ENCODE data around the gene GALNT14.

Gene GALNT14

GRCh38 chr2:31141443-31142085, 3.3 kb upstream of the GALNT14 start:
- TF ChIP-seq, protein P1, sequence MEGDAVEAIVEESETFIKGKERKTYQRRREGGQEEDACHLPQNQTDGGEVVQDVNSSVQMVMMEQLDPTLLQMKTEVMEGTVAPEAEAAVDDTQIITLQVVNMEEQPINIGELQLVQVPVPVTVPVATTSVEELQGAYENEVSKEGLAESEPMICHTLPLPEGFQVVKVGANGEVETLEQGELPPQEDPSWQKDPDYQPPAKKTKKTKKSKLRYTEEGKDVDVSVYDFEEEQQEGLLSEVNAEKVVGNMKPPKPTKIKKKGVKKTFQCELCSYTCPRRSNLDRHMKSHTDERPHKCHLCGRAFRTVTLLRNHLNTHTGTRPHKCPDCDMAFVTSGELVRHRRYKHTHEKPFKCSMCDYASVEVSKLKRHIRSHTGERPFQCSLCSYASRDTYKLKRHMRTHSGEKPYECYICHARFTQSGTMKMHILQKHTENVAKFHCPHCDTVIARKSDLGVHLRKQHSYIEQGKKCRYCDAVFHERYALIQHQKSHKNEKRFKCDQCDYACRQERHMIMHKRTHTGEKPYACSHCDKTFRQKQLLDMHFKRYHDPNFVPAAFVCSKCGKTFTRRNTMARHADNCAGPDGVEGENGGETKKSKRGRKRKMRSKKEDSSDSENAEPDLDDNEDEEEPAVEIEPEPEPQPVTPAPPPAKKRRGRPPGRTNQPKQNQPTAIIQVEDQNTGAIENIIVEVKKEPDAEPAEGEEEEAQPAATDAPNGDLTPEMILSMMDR (IDR thresholded peaks at IDR 0.05): no peak

DNA sequence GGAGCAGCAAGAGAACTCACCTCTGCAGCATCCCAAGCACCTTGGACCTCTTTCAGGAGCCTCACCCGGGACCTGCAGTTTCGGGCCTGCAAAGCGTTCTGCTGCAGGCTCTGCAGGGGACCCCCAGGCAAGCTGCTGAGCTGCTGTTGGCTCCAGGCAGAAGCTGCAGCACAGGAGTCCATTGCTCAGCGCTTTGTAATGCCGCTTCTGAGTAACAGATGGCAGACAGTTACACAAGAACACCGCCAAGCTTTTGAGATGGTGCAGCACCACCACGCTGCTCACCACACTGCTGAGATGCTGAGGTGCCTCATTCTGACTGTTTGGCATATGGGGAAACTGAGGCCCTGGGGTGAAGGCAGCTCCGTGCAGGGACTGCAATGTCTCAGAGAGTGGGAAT, 1.9 kb upstream of the GALNT14 start:
- TF ChIP-seq, protein P1 (IDR thresholded peaks at IDR 0.05): no peak

DNA sequence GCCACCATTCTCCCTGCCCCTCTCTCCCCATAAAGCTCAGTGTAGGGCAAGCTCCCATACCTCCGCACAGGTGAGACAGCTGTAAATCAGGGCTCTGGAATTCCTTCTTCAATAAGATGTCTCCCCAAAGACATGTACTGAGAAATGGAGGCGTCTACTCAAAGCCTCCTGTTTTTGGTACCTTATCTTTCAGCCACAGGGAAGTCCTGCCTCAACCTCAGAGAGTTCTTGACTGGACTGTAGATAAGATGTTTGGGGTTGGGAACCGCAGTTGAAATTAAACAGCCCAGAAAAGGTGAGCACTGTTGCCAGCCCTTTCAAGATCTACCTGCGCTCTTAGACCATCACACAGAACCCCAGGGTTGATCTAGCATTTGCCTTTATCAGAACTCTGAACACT, 1.4 kb upstream of the GALNT14 start:
- TF ChIP-seq, protein P1 (IDR thresholded peaks at IDR 0.05): no peak

- TF ChIP-seq, protein P1 (IDR thresholded peaks at IDR 0.05): no peak
Observed at GRCh38 chr2:31137211-31138036, 816 bp downstream of the GALNT14 start.

DNA sequence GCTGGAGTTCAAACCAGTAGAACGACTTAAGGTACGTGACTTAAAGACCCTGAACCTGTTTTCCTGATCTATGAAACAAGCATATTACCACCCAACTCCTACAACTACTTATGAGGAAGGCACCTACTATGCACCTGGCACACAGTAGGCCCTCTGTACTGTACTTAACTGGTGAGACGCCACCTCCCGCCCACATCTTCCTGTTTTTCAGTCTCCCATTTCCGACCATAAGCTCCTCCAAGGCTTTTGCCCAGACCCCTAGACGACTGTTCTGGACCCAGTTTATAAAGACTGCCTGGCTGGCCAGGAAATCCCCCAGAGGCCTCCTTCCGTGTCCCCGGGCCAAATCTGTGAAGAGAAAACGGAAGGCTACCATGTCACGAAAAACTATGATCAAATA, 1.5 kb downstream of the GALNT14 start:
- TF ChIP-seq, protein P1 (IDR thresholded peaks at IDR 0.05): no peak

- TF ChIP-seq, protein P1 (IDR thresholded peaks at IDR 0.05): no peak
Observed at GRCh38 chr2:31136000-31136399, 2.2 kb downstream of the GALNT14 start.

GRCh38 chr2:31134480-31134879, 3.8 kb downstream of the GALNT14 start:
- TF ChIP-seq, protein P1 (IDR thresholded peaks at IDR 0.05): no peak
